OCI-M2 (cell line): Measurements from ENCODE around the gene LIN37.

Experiments used
- DNase-seq: peaks from one replicate; lab custom pipeline; 2025; ENCODE audit not compliant: unreplicated experiment; lab: John Stamatoyannopoulos, UW

LIN37 gene

GRCh38 chr19:35751839-35752745 is 3.7 kb downstream of the LIN37 start:
- no peak for DNase-seq

- DNase-seq = no peak
Observed at GRCh38 chr19:35752746-35753350, 4.5 kb downstream of the LIN37 start.

- DNase-seq = no peak
Observed at GRCh38 chr19:35753634-35754369, 5.4 kb downstream of the LIN37 start.

- no peak for DNase-seq
Observed at GRCh38 chr19:35754370-35755130, 6.2 kb downstream of the LIN37 start.

GRCh38 chr19:35755131-35755549 is 6.8 kb downstream of the LIN37 start:
- no peak for DNase-seq

- no peak for DNase-seq
Observed at GRCh38 chr19:35755550-35756376, 7.4 kb downstream of the LIN37 start.

GRCh38 chr19:35756377-35757230 is 8.2 kb downstream of the LIN37 start, which contains the start of gene HSPB6:
Gene HSPB6, minus strand, starts transcription at chr19:35757029. Its CDS starts 21 bp downstream, at chr19:35757008.
- DNase-seq = no peak

GRCh38 chr19:35757231-35757748 is 8.9 kb downstream of the LIN37 start:
- peak; percentile 94 for DNase-seq

- peak; percentile 100 for DNase-seq
Observed at GRCh38 chr19:35757749-35758608, 9.6 kb downstream of the LIN37 start, which contains the start of gene PROSER3. Gene PROSER3, plus strand, starts transcription at chr19:35758176. Its CDS starts 40 bp downstream, at chr19:35758216.

- no peak for DNase-seq
Observed at GRCh38 chr19:35759697-35760096, 11.3 kb downstream of the LIN37 start.

GRCh38 chr19:35760711-35761349 is 12.5 kb downstream of the LIN37 start:
- no peak for DNase-seq

- no peak for DNase-seq
Observed at GRCh38 chr19:35764432-35765315, 16.3 kb downstream of the LIN37 start.

- DNase-seq = no peak
Observed at GRCh38 chr19:35766571-35767104, 18.3 kb downstream of the LIN37 start.

- no peak for DNase-seq
Observed at GRCh38 chr19:35767288-35768081, 19.1 kb downstream of the LIN37 start.

- no peak for DNase-seq
Observed at GRCh38 chr19:35768082-35768421, 19.7 kb downstream of the LIN37 start.
